MCF 10A (cell line): ENCODE results near the gene ARL4A. TPM values are rescaled to one million over a fixed set of nuclear protein-coding genes. Genes with fewer than 3 reads are reported as not detected.

Source experiments
- BruUV-seq: library from RNA; stranded (reverse); fragments of 400-500 nt; replicated peaks from 2 replicates; lab custom pipeline; 2021; lab: Mats Ljungman, UMichigan
- CTCF ChIA-PET: fragments of 300-600 bp; sonication (Branson Sonifier 250); formaldehyde crosslinking; extraction: SDS; loops from one replicate; lab custom pipeline; 2021; ENCODE audit warnings: antibody characterized with exemption, inconsistent platforms; lab: Yijun Ruan, JAX
- POLR2A ChIA-PET: fragments of 300-600, 350-650 bp; sonication (Branson Sonifier 250); formaldehyde crosslinking; extraction: SDS; loops from one replicate; lab custom pipeline; 2020; ENCODE audit warnings: antibody characterized with exemption, inconsistent platforms; lab: Yijun Ruan, JAX
- DNase-seq: peaks from one replicate; pipeline ENCODE4 v3.0.0-alpha.2; 2018; ENCODE audit not compliant: unreplicated experiment
- H3K27ac Mint-ChIP-seq: one replicate; pipeline ENCODE4 v1.8.0; 2022; ENCODE audit warnings: mild to moderate bottlenecking, low read depth, mixed read lengths; ENCODE audit not compliant: unreplicated experiment
- H3K27me3 Mint-ChIP-seq: one replicate; pipeline ENCODE4 v1.8.0; 2022; ENCODE audit warnings: mixed read lengths; ENCODE audit not compliant: insufficient read depth, unreplicated experiment
- H3K36me3 Mint-ChIP-seq: one replicate; pipeline ENCODE4 v1.8.0; 2022; ENCODE audit warnings: mild to moderate bottlenecking, moderate library complexity, mixed read lengths; ENCODE audit not compliant: insufficient read depth, unreplicated experiment
- H3K4me1 Mint-ChIP-seq: one replicate; pipeline ENCODE4 v1.8.0; 2022; ENCODE audit warnings: mixed read lengths; ENCODE audit not compliant: insufficient read depth, unreplicated experiment
- H3K4me3 Mint-ChIP-seq: one replicate; pipeline ENCODE4 v1.8.0; 2022; ENCODE audit warnings: mild to moderate bottlenecking, moderate library complexity, mixed read lengths; ENCODE audit not compliant: unreplicated experiment
- H3K9me3 Mint-ChIP-seq: one replicate; pipeline ENCODE4 v1.8.0; 2022; ENCODE audit warnings: mixed read lengths; ENCODE audit not compliant: unreplicated experiment
- intact Hi-C: fragments of 100-400 bp; cut with micrococcal nuclease; formaldehyde crosslinking; loops from 2 replicates; pipeline ENCODE4 v1.14.1; 2022
- total RNA-seq: library from RNA; stranded (reverse); gene quantifications from 2 replicates; pipeline ENCODE4 v1.2.3, GENCODE V29; 2022
- TF ChIP-seq, protein P1 (sequence below): fragments of 200-600 bp; IDR thresholded peaks from one replicate; pipeline ENCODE4 v1.8.0; 2022; ENCODE audit warnings: antibody characterized with exemption, mild to moderate bottlenecking; ENCODE audit not compliant: unreplicated experiment

Gene ARL4A
- total RNA-seq, 1 experiment from 2014 or later, result 42.6 TPM

DNA sequence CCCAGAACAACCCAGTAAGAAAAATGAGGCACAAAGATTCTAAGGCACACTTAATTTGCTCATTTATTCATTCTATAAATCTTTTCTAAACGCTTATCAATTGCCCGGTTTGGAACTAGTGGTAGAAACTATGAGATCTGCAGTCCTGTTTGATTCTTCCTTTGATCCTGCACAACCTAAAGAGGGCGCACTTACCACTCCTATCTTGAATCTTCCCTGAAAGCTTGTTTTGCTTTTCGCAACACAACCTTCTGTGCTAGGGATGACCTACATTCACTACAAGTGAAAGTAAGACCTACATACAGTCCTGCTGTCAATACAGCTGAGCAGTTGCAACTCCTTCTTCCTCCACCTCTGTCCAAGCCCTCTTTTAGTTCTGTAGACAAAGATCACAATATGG is 12.6 kb upstream of the ARL4A start:
- POLR2A ChIA-PET, result interaction anchor here (0.7 kb wide), 1 partner anchor 12 kb away, joined by 3 read pairs; no protein-coding TSS in a partner anchor

DNA sequence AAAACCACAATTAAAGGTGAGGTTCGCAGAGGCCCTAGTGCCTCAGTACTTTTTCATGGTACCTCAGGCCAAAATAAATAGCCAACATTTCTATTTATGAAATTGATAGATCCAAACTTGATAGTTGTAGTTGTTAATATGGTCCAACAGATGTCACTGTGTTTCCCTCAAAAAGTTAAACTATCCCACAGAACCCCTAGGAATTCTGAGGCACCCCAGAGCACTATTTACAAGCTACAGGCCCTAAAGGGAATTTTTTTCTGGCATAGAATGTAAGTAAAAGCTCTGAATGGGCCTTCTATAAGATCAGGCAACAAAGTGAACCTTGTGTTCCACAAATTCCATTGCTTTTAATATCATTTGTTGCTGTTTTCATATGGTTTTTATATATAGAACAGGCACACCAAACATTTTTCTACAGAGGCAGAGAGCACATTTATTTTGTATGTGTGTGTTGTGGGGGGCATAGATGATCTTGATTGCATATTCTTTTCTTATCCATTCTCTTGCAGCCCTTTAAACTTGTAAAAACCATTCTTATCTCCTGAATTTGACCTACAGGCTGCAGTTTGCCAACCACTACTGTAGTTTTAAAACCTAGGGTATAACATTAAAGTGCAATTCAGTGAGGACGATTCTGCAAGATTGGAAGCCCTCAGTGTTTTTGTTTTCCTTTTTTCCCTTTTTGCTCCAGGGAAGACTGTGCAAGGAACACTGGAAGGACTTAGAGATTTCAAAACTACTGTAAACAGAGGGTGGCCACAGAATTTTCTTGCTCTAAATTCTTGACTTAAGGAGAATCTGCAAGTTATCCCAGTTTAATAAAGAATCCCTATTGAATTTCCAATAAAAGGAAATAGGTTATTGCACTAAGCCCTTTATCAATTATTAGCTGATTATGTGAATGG is 3.5 kb upstream of the ARL4A start:
- TF ChIP-seq, protein P1, sequence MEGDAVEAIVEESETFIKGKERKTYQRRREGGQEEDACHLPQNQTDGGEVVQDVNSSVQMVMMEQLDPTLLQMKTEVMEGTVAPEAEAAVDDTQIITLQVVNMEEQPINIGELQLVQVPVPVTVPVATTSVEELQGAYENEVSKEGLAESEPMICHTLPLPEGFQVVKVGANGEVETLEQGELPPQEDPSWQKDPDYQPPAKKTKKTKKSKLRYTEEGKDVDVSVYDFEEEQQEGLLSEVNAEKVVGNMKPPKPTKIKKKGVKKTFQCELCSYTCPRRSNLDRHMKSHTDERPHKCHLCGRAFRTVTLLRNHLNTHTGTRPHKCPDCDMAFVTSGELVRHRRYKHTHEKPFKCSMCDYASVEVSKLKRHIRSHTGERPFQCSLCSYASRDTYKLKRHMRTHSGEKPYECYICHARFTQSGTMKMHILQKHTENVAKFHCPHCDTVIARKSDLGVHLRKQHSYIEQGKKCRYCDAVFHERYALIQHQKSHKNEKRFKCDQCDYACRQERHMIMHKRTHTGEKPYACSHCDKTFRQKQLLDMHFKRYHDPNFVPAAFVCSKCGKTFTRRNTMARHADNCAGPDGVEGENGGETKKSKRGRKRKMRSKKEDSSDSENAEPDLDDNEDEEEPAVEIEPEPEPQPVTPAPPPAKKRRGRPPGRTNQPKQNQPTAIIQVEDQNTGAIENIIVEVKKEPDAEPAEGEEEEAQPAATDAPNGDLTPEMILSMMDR, result peak; percentile 48
- no TSS peak for BruUV-seq
- Mint-ChIP-seq H3K27ac (no peak overlapping the region), H3K4me1 (no peaks in the 10 kb centered on the region), H3K4me3 (no peak overlapping the region), H3K36me3 (peaks cover 7% of the 10 kb centered on the region), H3K9me3 (no peaks in the 10 kb centered on the region), H3K27me3 (no peaks in the 10 kb centered on the region)
- intact Hi-C loops, result loop anchor here (2.0 kb wide), 1 partner anchor 159 kb away; no protein-coding TSS in a partner anchor
- no peak for DNase-seq
- CTCF ChIA-PET, result interaction anchor here (0.6 to 12.2 kb wide), 22 partner anchors 13 to 1907 kb away, joined by 3 to 155 read pairs (median 4); no protein-coding TSS in a partner anchor
- POLR2A ChIA-PET, result interaction anchor here (0.7 to 1.5 kb wide), 5 partner anchors 10 to 578 kb away, joined by 3 to 6 read pairs (median 3); no protein-coding TSS in a partner anchor

More for the DNA sequence above, 12.6 kb upstream of the ARL4A start:
- no peak overlapping the region for H3K4me3 Mint-ChIP-seq
- H3K36me3 Mint-ChIP-seq, result no peaks in the 10 kb centered on the region
- DNase-seq, result peak; percentile 71
- TF ChIP-seq, protein P1, result no peak
- H3K27me3 Mint-ChIP-seq, result no peaks in the 10 kb centered on the region
- peaks cover 14% of the 10 kb centered on the region for H3K9me3 Mint-ChIP-seq
- CTCF ChIA-PET, result interaction anchor here (0.6 to 3.0 kb wide), 7 partner anchors 12 to 677 kb away, joined by 3 to 10 read pairs (median 5); partner anchors contain the start of gene ARL4A
- intact Hi-C loops, result no loop called here
- BruUV-seq, result no TSS peak
- H3K4me1 Mint-ChIP-seq, result peaks cover 6% of the 10 kb centered on the region
- H3K27ac Mint-ChIP-seq, result no peak overlapping the region

DNA sequence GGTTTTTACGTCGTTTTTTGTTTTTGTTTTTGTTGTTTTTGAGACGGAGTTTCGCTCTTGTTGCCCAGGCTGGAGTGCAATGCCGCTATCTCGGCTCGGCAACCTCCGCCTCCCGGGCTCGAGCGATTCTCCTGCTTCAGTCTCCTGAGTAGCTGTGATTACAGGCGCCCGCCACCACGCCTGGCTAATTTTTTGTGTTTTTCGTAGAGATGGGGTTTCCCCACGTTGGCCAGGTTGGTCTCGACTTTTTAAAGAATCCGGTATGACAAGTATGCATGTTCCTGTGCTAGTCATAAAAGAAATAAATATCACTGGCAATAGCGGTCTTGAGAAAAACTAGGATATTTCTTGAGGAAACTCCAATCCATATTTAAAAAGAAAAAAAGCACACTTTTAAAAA is 2.7 kb upstream of the ARL4A start:
- CTCF ChIA-PET, result interaction anchor here (1.0 to 12.2 kb wide), 13 partner anchors 14 to 583 kb away, joined by 3 to 155 read pairs (median 8); no protein-coding TSS in a partner anchor
- intact Hi-C loops, result loop anchor here (5.0 kb wide), 3 partner anchors 333 to 413 kb away; no protein-coding TSS in a partner anchor

More for the DNA sequence above, 2.7 kb upstream of the ARL4A start:
- Mint-ChIP-seq H3K4me3 (no peak overlapping the region), H3K36me3 (peaks cover 15% of the 10 kb centered on the region), H3K9me3 (no peaks in the 10 kb centered on the region), H3K27me3 (no peaks in the 10 kb centered on the region), H3K4me1 (no peaks in the 10 kb centered on the region), H3K27ac (no peak overlapping the region)
- BruUV-seq, result no TSS peak
- TF ChIP-seq, protein P1, result no peak
- POLR2A ChIA-PET, result interaction anchor here (1.1 to 1.4 kb wide), 2 partner anchors 333 to 431 kb away, joined by 3 to 6 read pairs; no protein-coding TSS in a partner anchor
- DNase-seq, result no peak
